ENCODE data around the gene LRRTM1. TPM values are rescaled to one million over a fixed set of nuclear protein-coding genes. Genes with fewer than 3 reads are reported as not detected.

LRRTM1 gene
- polyA plus RNA-seq, 1 of the 3 experiments (the other 2 are of a cell fraction): 1.6 TPM

DNA sequence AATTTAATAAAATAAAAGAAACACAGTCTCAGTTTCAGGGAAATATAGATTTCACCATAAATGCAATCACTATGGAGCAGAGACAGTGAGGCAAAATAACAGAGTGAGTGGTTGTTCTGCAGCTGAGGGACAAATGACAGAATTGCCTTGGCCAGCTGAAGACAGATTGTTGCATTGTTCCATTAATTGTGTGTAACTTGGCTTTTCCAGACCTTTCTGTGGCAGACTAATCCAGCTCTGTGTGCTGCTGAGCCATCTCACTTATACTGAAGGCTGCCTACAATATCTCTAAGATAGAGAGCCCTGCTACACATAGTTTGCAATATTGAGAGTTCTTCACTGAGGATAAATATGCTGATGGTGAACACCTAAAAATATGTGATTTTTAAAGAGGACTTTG lies 11.5 kb downstream of the LRRTM1 start:
- ChIA-PET CTCF (no interaction called here), POLR2A (no interaction called here)
- Histone ChIP-seq H2AFZ (ENCODE audit: low read depth) (no peak overlapping the region), H3K4me2 (no peak overlapping the region), H3K9ac (no peak overlapping the region), H3K36me3 (replicated peaks in 1 of 2; ENCODE audit: control insufficient read depth in 1 of 2, insufficient read depth in 2 of 2, low read length in 1 of 2) (no peaks in the 10 kb centered on the region), H3K9me3 (no peaks in the 10 kb centered on the region), H3K4me1 (ENCODE audit: control insufficient read depth in 1 of 2, insufficient read depth in 2 of 2, low read depth in 1 of 2, low read length in 1 of 2) (peaks cover 0 to 3% of the 10 kb centered on the region in 2 experiments; a peak in 1 of 4 replicates), H3K4me3 (ENCODE audit: low read depth in 2 of 2, low read length in 1 of 2) (no peak overlapping the region), H3K79me2 (ENCODE audit: insufficient read depth) (no peaks in the 10 kb centered on the region), H3K27me3 (ENCODE audit: insufficient read depth) (no peaks in the 10 kb centered on the region), H4K20me1 (ENCODE audit: insufficient read depth) (no peaks in the 10 kb centered on the region), H3F3A (replicated peaks; ENCODE audit: insufficient read depth) (no peaks in the 10 kb centered on the region), H3K27ac (ENCODE audit: low read depth in 2 of 2, low read length in 1 of 2) (no peak overlapping the region), H3K9me2 (no peaks in the 10 kb centered on the region)
- TF ChIP-seq MEF2A (IDR thresholded peaks at IDR 0.05; ENCODE audit: borderline replicate concordance, low read depth): no peak
- TF ChIP-seq, protein P1, sequence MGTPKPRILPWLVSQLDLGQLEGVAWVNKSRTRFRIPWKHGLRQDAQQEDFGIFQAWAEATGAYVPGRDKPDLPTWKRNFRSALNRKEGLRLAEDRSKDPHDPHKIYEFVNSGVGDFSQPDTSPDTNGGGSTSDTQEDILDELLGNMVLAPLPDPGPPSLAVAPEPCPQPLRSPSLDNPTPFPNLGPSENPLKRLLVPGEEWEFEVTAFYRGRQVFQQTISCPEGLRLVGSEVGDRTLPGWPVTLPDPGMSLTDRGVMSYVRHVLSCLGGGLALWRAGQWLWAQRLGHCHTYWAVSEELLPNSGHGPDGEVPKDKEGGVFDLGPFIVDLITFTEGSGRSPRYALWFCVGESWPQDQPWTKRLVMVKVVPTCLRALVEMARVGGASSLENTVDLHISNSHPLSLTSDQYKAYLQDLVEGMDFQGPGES (IDR thresholded peaks at IDR 0.05; ENCODE audit: low read depth, low read length): no peak
- no peak for TF ChIP-seq FOXM1 (IDR thresholded peaks at IDR 0.05; ENCODE audit: low read depth)
- TF ChIP-seq RFX5 (IDR thresholded peaks at IDR 0.05; ENCODE audit: low read length): no peak
- TF ChIP-seq RXRA (IDR thresholded peaks at IDR 0.05; ENCODE audit: borderline replicate concordance, low read depth): no peak
- TF ChIP-seq RCOR1 (IDR thresholded peaks at IDR 0.05; ENCODE audit: low read length): no peak
- no peak for TF ChIP-seq GATA2 (CRISPR knock-in tag; IDR thresholded peaks at IDR 0.05)
- no peak for TF ChIP-seq GABPA (IDR thresholded peaks at IDR 0.05; ENCODE audit: low read depth)
- no peak for TF ChIP-seq NRF1 (IDR thresholded peaks at IDR 0.05; ENCODE audit: low read depth, low read length)
- TF ChIP-seq, protein P2, sequence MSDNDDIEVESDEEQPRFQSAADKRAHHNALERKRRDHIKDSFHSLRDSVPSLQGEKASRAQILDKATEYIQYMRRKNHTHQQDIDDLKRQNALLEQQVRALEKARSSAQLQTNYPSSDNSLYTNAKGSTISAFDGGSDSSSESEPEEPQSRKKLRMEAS (IDR thresholded peaks at IDR 0.05; ENCODE audit: low read depth): no peak
- no peak for TF ChIP-seq FOSL2 (IDR thresholded peaks at IDR 0.05; ENCODE audit: borderline replicate concordance, low read depth)
- no peak for TF ChIP-seq EZH2phosphoT487 (IDR thresholded peaks at IDR 0.05; ENCODE audit: borderline replicate concordance, low read depth)
- TF ChIP-seq, protein P3, sequence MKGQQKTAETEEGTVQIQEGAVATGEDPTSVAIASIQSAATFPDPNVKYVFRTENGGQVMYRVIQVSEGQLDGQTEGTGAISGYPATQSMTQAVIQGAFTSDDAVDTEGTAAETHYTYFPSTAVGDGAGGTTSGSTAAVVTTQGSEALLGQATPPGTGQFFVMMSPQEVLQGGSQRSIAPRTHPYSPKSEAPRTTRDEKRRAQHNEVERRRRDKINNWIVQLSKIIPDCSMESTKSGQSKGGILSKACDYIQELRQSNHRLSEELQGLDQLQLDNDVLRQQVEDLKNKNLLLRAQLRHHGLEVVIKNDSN (IDR thresholded peaks at IDR 0.05; ENCODE audit: borderline replicate concordance, low read depth): no peak
- no peak for TF ChIP-seq FOXJ3 (CRISPR knock-in tag; IDR thresholded peaks at IDR 0.05)
- no peak for DNase-seq

DNA sequence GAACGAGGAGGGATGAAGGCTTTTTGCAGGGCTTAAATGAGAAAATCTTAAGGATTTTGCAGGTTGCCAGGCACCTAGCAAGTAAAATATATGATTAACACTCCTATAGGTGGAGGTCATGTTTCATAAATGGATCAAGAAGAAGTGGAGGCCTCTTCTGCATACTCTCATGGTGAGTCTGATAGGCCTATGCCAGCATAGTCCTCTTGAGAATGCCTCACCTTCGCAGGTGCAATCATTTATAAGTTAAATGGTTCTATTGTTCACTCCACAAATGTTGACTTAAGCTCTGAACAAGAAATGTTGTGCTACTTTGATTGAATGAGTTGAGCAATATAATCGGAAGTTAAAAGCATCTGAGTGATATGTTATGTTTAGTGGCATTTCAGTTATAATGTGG lies 12.1 kb downstream of the LRRTM1 start:
- Histone ChIP-seq H3K4me1 (ENCODE audit: control insufficient read depth in 1 of 2, insufficient read depth in 2 of 2, low read depth in 1 of 2, low read length in 1 of 2) (peaks cover 0 to 3% of the 10 kb centered on the region in 2 experiments; a peak in 1 of 4 replicates), H3K79me2 (ENCODE audit: insufficient read depth) (no peaks in the 10 kb centered on the region), H3K4me3 (ENCODE audit: low read depth in 2 of 2, low read length in 1 of 2) (no peak overlapping the region), H3K27ac (ENCODE audit: low read depth in 2 of 2, low read length in 1 of 2) (no peak overlapping the region), H3K9ac (no peak overlapping the region), H2AFZ (ENCODE audit: low read depth) (no peak overlapping the region), H4K20me1 (ENCODE audit: insufficient read depth) (no peaks in the 10 kb centered on the region), H3K27me3 (ENCODE audit: insufficient read depth) (no peaks in the 10 kb centered on the region), H3K36me3 (replicated peaks in 1 of 2; ENCODE audit: control insufficient read depth in 1 of 2, insufficient read depth in 2 of 2, low read length in 1 of 2) (no peaks in the 10 kb centered on the region), H3K4me2 (no peak overlapping the region), H3F3A (replicated peaks; ENCODE audit: insufficient read depth) (no peaks in the 10 kb centered on the region), H3K9me3 (no peaks in the 10 kb centered on the region), H3K9me2 (no peaks in the 10 kb centered on the region)
- ChIA-PET POLR2A (no interaction called here), CTCF (no interaction called here)
- 21% methylated on average over 3 of the region's 3 CpGs for WGBS (ENCODE audit: low lambda C conversion rate)
- no peak for DNase-seq
- TF ChIP-seq, protein P2 (IDR thresholded peaks at IDR 0.05; ENCODE audit: low read depth): no peak
- TF ChIP-seq, protein P1 (IDR thresholded peaks at IDR 0.05; ENCODE audit: low read depth, low read length): no peak
- TF ChIP-seq SIN3A (IDR thresholded peaks at IDR 0.05; ENCODE audit: borderline replicate concordance, low read depth, low read length) (no peak), FOSL2 (IDR thresholded peaks at IDR 0.05; ENCODE audit: borderline replicate concordance, low read depth) (no peak), JUND (IDR thresholded peaks at IDR 0.05) (no peak), RXRA (IDR thresholded peaks at IDR 0.05; ENCODE audit: borderline replicate concordance, low read depth) (no peak), SMC3 (IDR thresholded peaks at IDR 0.05; ENCODE audit: low read depth, low read length) (no peak), CHD2 (IDR thresholded peaks at IDR 0.05; ENCODE audit: low read length, partially characterized antibody) (no peak), POLR2AphosphoS5 (IDR thresholded peaks at IDR 0.05; ENCODE audit: low read depth, low read length) (no peak), FOXJ3 (CRISPR knock-in tag; IDR thresholded peaks at IDR 0.05) (no peak), GABPA (IDR thresholded peaks at IDR 0.05; ENCODE audit: low read depth) (no peak)
- TF ChIP-seq, protein P4, sequence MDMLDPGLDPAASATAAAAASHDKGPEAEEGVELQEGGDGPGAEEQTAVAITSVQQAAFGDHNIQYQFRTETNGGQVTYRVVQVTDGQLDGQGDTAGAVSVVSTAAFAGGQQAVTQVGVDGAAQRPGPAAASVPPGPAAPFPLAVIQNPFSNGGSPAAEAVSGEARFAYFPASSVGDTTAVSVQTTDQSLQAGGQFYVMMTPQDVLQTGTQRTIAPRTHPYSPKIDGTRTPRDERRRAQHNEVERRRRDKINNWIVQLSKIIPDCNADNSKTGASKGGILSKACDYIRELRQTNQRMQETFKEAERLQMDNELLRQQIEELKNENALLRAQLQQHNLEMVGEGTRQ (IDR thresholded peaks at IDR 0.05; ENCODE audit: borderline replicate concordance, low read depth, low read length): no peak
- TF ChIP-seq, protein P3 (IDR thresholded peaks at IDR 0.05; ENCODE audit: borderline replicate concordance, low read depth): no peak

Measured in SK-N-SH (cell line).